WTC11 (cell line): ENCODE data around the gene ZDHHC14. TPM values are rescaled to one million over a fixed set of nuclear protein-coding genes. Genes with fewer than 3 reads are reported as not detected.

Source experiments
- ATAC-seq: fragments of 200-7000 bp; cut with Tn5 transposase; 2 replicates; pipeline ENCODE4 v1.10.0; 2021; ENCODE audit warnings: mild to moderate bottlenecking, moderate library complexity
- CTCF ChIA-PET: fragments of 300-600 bp; sonication (Branson Sonifier 250); formaldehyde crosslinking; loops from one replicate; lab custom pipeline; 2021; ENCODE audit warnings: antibody characterized with exemption; lab: Charles Lee
- POLR2A ChIA-PET: fragments of 350-600 bp; sonication (Branson Sonifier 250); formaldehyde crosslinking; loops from one replicate; lab custom pipeline; 2021; ENCODE audit warnings: antibody characterized with exemption; lab: Charles Lee
- DNase-seq: peaks from one replicate; pipeline ENCODE4 v3.0.0; 2021; ENCODE audit warnings: low spot score
- H3K27ac Mint-ChIP-seq: 2 replicates; pipeline ENCODE4 v1.8.0; 2021; ENCODE audit warnings: mixed read lengths
- H3K27me3 Mint-ChIP-seq: 2 replicates; pipeline ENCODE4 v1.8.0; 2021; ENCODE audit warnings: low read depth, mild to moderate bottlenecking, moderate library complexity, mixed read lengths
- H3K36me3 Mint-ChIP-seq: 2 replicates; pipeline ENCODE4 v1.8.0; 2021; ENCODE audit warnings: mixed read lengths
- H3K4me1 Mint-ChIP-seq: 2 replicates; pipeline ENCODE4 v1.8.0; 2022; ENCODE audit warnings: mixed read lengths
- H3K4me3 Mint-ChIP-seq: 2 replicates; pipeline ENCODE4 v1.8.0; 2021; ENCODE audit warnings: mild to moderate bottlenecking, moderate library complexity, mixed read lengths
- H3K9me3 Mint-ChIP-seq: 2 replicates; pipeline ENCODE4 v1.8.0; 2021; ENCODE audit warnings: mixed read lengths
- CBFB ChIP-seq: sonication (generic); formaldehyde crosslinking; IDR thresholded peaks from 2 replicates; pipeline ENCODE4 v1.8.1; 2022; ENCODE audit warnings: mild to moderate bottlenecking, low read depth, missing genetic modification reagents
- FOXJ3 ChIP-seq: sonication (generic); formaldehyde crosslinking; IDR thresholded peaks from 2 replicates; pipeline ENCODE4 v1.9.0; 2021; ENCODE audit warnings: missing genetic modification reagents, mild to moderate bottlenecking, borderline replicate concordance
- GTF2I ChIP-seq: fragments of 250-450 bp; sonication (Bioruptor Pico); conservative IDR thresholded peaks from 2 replicates; pipeline ENCODE4 v1.4.0; 2021; ENCODE audit warnings: mild to moderate bottlenecking
- JAZF1 ChIP-seq: fragments of 250-450 bp; sonication (Bioruptor Pico); IDR thresholded peaks from 2 replicates; pipeline ENCODE4 v1.9.0; 2021; ENCODE audit warnings: moderate library complexity, mild to moderate bottlenecking, inconsistent platforms
- JUN ChIP-seq: sonication (generic); formaldehyde crosslinking; IDR thresholded peaks from 2 replicates; pipeline ENCODE4 v1.8.0; 2023; ENCODE audit warnings: mild to moderate bottlenecking, missing genetic modification reagents
- NFYB ChIP-seq: sonication (generic); formaldehyde crosslinking; conservative IDR thresholded peaks from 2 replicates; pipeline ENCODE4 v1.8.0; 2022; ENCODE audit warnings: low read depth, missing genetic modification reagents
- NR1H2 ChIP-seq: sonication (generic); formaldehyde crosslinking; IDR thresholded peaks from 2 replicates; pipeline ENCODE4 v1.9.0; 2021; ENCODE audit warnings: mild to moderate bottlenecking, moderate library complexity, missing genetic modification reagents
- NR3C1 ChIP-seq: sonication (generic); formaldehyde crosslinking; conservative IDR thresholded peaks from 2 replicates; pipeline ENCODE4 v1.8.1; 2023; ENCODE audit warnings: low read depth, mild to moderate bottlenecking, missing genetic modification reagents
- PRRX2 ChIP-seq: fragments of 250-450 bp; sonication (Bioruptor Pico); IDR thresholded peaks from 2 replicates; pipeline ENCODE4 v1.8.0; 2021; ENCODE audit warnings: mild to moderate bottlenecking
- SMAD3 ChIP-seq: sonication (generic); formaldehyde crosslinking; IDR thresholded peaks from 2 replicates; pipeline ENCODE4 v1.8.0; 2022; ENCODE audit warnings: missing genetic modification reagents, mild to moderate bottlenecking, borderline replicate concordance
- TCF7 ChIP-seq: sonication (generic); formaldehyde crosslinking; IDR thresholded peaks from 2 replicates; pipeline ENCODE4 v1.8.0; 2022; ENCODE audit warnings: mild to moderate bottlenecking, low read depth, missing genetic modification reagents, moderate library complexity
- ZNF121 ChIP-seq: sonication (generic); formaldehyde crosslinking; IDR thresholded peaks from 2 replicates; pipeline ENCODE4 v1.8.0; 2023; ENCODE audit warnings: missing genetic modification reagents
- total RNA-seq: library from RNA; stranded (reverse); gene quantifications from 3 replicates; pipeline ENCODE4 v1.2.3, GENCODE V29; 2021
- TF ChIP-seq, protein P1 (sequence below): sonication (generic); formaldehyde crosslinking; IDR thresholded peaks from 2 replicates; pipeline ENCODE4 v1.8.1; 2023; ENCODE audit warnings: mild to moderate bottlenecking, missing genetic modification reagents
- TF ChIP-seq, protein P2 (sequence below): sonication (generic); formaldehyde crosslinking; IDR thresholded peaks from 2 replicates; pipeline ENCODE4 v1.8.0; 2022; ENCODE audit warnings: mild to moderate bottlenecking, missing genetic modification reagents
- TF ChIP-seq, protein P3 (sequence below): sonication (generic); formaldehyde crosslinking; IDR thresholded peaks from 2 replicates; pipeline ENCODE4 v1.8.1; 2023; ENCODE audit warnings: mild to moderate bottlenecking, missing genetic modification reagents
- TF ChIP-seq, protein P4 (sequence below): sonication (generic); formaldehyde crosslinking; IDR thresholded peaks from 2 replicates; pipeline ENCODE4 v1.8.1; 2022; ENCODE audit warnings: low read depth, mild to moderate bottlenecking, moderate library complexity, missing genetic modification reagents, borderline replicate concordance
- TF ChIP-seq, protein P5 (sequence below): fragments of 250-450 bp; sonication (Bioruptor Pico); IDR thresholded peaks from 2 replicates; pipeline ENCODE4 v1.9.0; 2021; ENCODE audit warnings: moderate library complexity, mild to moderate bottlenecking, inconsistent platforms, borderline replicate concordance
- TF ChIP-seq, protein P6 (sequence below): fragments of 200-600 bp; IDR thresholded peaks from 2 replicates; pipeline ENCODE4 v1.8.0; 2022; ENCODE audit warnings: antibody characterized with exemption
- TF ChIP-seq, protein P7 (sequence below): fragments of 250-450 bp; sonication (Bioruptor Pico); IDR thresholded peaks from 2 replicates; pipeline ENCODE4 v1.8.0; 2021; ENCODE audit warnings: mild to moderate bottlenecking
- TF ChIP-seq, protein P8 (sequence below): sonication (generic); formaldehyde crosslinking; IDR thresholded peaks from 2 replicates; pipeline ENCODE4 v1.8.0; 2023; ENCODE audit warnings: missing genetic modification reagents, mild to moderate bottlenecking, borderline replicate concordance

The ZDHHC14 gene
- total RNA-seq, 1 experiment from 2014 or later, result 6.6 TPM

DNA sequence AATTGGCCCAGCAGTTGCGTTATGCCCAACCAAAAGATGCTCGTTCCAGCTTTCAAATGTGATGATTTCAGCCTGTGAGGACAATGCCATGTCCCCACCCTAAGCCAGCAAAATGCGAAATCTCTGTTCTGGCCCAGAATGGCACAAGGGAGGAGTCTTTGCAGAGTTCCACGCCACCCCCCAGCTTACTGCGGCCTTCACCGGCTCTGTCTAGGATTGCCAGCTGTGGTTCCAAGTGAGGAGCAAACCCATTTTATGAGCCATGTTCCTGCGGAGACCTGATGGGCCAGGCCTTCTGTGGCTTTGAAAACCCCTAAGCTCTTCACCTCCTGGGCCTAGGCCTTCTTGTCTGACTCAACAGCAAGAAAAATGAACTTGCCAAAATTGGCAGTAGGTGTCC, 295.3 kb downstream of the ZDHHC14 start:
- TF ChIP-seq SMAD3 (CRISPR knock-in tag), result no peak
- TF ChIP-seq, protein P1, sequence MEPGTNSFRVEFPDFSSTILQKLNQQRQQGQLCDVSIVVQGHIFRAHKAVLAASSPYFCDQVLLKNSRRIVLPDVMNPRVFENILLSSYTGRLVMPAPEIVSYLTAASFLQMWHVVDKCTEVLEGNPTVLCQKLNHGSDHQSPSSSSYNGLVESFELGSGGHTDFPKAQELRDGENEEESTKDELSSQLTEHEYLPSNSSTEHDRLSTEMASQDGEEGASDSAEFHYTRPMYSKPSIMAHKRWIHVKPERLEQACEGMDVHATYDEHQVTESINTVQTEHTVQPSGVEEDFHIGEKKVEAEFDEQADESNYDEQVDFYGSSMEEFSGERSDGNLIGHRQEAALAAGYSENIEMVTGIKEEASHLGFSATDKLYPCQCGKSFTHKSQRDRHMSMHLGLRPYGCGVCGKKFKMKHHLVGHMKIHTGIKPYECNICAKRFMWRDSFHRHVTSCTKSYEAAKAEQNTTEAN, result no peak
- no peak for TF ChIP-seq TCF7 (CRISPR knock-in tag)
- no peak for TF ChIP-seq NR1H2 (CRISPR knock-in tag)
- TF ChIP-seq, protein P2, sequence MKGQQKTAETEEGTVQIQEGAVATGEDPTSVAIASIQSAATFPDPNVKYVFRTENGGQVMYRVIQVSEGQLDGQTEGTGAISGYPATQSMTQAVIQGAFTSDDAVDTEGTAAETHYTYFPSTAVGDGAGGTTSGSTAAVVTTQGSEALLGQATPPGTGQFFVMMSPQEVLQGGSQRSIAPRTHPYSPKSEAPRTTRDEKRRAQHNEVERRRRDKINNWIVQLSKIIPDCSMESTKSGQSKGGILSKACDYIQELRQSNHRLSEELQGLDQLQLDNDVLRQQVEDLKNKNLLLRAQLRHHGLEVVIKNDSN, result no peak
- TF ChIP-seq GTF2I (CRISPR knock-in tag), result no peak
- TF ChIP-seq PRRX2, result no peak
- no peak for TF ChIP-seq JUN
- no peak for TF ChIP-seq ZNF121 (CRISPR knock-in tag)
- TF ChIP-seq, protein P3, sequence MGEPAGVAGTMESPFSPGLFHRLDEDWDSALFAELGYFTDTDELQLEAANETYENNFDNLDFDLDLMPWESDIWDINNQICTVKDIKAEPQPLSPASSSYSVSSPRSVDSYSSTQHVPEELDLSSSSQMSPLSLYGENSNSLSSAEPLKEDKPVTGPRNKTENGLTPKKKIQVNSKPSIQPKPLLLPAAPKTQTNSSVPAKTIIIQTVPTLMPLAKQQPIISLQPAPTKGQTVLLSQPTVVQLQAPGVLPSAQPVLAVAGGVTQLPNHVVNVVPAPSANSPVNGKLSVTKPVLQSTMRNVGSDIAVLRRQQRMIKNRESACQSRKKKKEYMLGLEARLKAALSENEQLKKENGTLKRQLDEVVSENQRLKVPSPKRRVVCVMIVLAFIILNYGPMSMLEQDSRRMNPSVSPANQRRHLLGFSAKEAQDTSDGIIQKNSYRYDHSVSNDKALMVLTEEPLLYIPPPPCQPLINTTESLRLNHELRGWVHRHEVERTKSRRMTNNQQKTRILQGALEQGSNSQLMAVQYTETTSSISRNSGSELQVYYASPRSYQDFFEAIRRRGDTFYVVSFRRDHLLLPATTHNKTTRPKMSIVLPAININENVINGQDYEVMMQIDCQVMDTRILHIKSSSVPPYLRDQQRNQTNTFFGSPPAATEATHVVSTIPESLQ (CRISPR knock-in tag), result no peak
- TF ChIP-seq, protein P4, sequence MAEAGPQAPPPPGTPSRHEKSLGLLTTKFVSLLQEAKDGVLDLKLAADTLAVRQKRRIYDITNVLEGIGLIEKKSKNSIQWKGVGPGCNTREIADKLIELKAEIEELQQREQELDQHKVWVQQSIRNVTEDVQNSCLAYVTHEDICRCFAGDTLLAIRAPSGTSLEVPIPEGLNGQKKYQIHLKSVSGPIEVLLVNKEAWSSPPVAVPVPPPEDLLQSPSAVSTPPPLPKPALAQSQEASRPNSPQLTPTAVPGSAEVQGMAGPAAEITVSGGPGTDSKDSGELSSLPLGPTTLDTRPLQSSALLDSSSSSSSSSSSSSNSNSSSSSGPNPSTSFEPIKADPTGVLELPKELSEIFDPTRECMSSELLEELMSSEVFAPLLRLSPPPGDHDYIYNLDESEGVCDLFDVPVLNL (CRISPR knock-in tag), result no peak
- DNase-seq, result no peak
- H3K4me3 Mint-ChIP-seq, result no peak overlapping the region
- ChIA-PET CTCF (no interaction called here), POLR2A (no interaction called here)
- H3K27ac Mint-ChIP-seq, result no peak overlapping the region
- 0 out of 2 replicates have a peak, but pooled peaks cover 3% of the 10 kb centered on the region for H3K36me3 Mint-ChIP-seq
- no peaks in the 10 kb centered on the region for H3K27me3 Mint-ChIP-seq
- ATAC-seq, result no peak
- no peaks in the 10 kb centered on the region for H3K4me1 Mint-ChIP-seq
- H3K9me3 Mint-ChIP-seq, result no peaks in the 10 kb centered on the region

DNA sequence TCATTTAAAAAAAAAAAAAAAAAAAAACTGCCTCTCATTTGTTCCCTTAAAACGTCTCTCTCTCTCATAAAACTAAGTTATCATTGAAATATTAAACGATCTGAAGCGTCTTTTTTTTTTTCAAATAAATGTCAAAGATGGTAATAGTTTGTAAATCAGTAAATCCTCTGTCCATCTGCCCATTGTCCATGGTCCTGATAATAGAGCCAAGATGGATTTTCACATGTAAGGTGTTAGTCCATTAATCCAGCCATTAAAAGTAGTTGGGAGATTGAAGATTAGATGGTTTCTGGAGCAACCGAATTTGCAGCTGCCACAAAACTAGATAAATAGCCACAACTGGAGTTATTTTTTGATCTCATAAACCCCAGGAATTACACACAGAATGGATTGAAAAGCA, 296.2 kb downstream of the ZDHHC14 start:
- no peaks in the 10 kb centered on the region for H3K36me3 Mint-ChIP-seq
- ATAC-seq (no peak), DNase-seq (no peak)
- H3K27ac Mint-ChIP-seq, result no peak overlapping the region
- H3K4me1 Mint-ChIP-seq, result no peaks in the 10 kb centered on the region
- ChIA-PET POLR2A (no interaction called here), CTCF (interaction anchor here (0.7 to 0.8 kb wide), 2 partner anchors 10 to 12 kb away, joined by 3 read pairs; no protein-coding TSS in a partner anchor)
- H3K4me3 Mint-ChIP-seq, result no peak overlapping the region
- no peaks in the 10 kb centered on the region for H3K9me3 Mint-ChIP-seq
- H3K27me3 Mint-ChIP-seq, result 0 out of 2 replicates have a peak, but pooled peaks cover 2% of the 10 kb centered on the region
- TF ChIP-seq NR3C1 (CRISPR knock-in tag) (no peak), CBFB (CRISPR knock-in tag) (no peak), NFYB (CRISPR knock-in tag) (no peak), FOXJ3 (CRISPR knock-in tag) (no peak), JAZF1 (CRISPR knock-in tag) (no peak)
- TF ChIP-seq, protein P5, sequence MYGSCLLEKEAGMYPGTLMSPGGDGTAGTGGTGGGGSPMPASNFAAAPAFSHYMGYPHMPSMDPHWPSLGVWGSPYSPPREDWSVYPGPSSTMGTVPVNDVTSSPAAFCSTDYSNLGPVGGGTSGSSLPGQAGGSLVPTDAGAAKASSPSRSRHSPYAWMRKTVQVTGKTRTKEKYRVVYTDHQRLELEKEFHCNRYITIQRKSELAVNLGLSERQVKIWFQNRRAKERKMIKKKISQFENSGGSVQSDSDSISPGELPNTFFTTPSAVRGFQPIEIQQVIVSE (CRISPR knock-in tag), result no peak
- TF ChIP-seq, protein P6, sequence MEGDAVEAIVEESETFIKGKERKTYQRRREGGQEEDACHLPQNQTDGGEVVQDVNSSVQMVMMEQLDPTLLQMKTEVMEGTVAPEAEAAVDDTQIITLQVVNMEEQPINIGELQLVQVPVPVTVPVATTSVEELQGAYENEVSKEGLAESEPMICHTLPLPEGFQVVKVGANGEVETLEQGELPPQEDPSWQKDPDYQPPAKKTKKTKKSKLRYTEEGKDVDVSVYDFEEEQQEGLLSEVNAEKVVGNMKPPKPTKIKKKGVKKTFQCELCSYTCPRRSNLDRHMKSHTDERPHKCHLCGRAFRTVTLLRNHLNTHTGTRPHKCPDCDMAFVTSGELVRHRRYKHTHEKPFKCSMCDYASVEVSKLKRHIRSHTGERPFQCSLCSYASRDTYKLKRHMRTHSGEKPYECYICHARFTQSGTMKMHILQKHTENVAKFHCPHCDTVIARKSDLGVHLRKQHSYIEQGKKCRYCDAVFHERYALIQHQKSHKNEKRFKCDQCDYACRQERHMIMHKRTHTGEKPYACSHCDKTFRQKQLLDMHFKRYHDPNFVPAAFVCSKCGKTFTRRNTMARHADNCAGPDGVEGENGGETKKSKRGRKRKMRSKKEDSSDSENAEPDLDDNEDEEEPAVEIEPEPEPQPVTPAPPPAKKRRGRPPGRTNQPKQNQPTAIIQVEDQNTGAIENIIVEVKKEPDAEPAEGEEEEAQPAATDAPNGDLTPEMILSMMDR, result no peak
- TF ChIP-seq, protein P7, sequence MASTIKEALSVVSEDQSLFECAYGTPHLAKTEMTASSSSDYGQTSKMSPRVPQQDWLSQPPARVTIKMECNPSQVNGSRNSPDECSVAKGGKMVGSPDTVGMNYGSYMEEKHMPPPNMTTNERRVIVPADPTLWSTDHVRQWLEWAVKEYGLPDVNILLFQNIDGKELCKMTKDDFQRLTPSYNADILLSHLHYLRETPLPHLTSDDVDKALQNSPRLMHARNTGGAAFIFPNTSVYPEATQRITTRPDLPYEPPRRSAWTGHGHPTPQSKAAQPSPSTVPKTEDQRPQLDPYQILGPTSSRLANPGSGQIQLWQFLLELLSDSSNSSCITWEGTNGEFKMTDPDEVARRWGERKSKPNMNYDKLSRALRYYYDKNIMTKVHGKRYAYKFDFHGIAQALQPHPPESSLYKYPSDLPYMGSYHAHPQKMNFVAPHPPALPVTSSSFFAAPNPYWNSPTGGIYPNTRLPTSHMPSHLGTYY, result no peak
- TF ChIP-seq, protein P8, sequence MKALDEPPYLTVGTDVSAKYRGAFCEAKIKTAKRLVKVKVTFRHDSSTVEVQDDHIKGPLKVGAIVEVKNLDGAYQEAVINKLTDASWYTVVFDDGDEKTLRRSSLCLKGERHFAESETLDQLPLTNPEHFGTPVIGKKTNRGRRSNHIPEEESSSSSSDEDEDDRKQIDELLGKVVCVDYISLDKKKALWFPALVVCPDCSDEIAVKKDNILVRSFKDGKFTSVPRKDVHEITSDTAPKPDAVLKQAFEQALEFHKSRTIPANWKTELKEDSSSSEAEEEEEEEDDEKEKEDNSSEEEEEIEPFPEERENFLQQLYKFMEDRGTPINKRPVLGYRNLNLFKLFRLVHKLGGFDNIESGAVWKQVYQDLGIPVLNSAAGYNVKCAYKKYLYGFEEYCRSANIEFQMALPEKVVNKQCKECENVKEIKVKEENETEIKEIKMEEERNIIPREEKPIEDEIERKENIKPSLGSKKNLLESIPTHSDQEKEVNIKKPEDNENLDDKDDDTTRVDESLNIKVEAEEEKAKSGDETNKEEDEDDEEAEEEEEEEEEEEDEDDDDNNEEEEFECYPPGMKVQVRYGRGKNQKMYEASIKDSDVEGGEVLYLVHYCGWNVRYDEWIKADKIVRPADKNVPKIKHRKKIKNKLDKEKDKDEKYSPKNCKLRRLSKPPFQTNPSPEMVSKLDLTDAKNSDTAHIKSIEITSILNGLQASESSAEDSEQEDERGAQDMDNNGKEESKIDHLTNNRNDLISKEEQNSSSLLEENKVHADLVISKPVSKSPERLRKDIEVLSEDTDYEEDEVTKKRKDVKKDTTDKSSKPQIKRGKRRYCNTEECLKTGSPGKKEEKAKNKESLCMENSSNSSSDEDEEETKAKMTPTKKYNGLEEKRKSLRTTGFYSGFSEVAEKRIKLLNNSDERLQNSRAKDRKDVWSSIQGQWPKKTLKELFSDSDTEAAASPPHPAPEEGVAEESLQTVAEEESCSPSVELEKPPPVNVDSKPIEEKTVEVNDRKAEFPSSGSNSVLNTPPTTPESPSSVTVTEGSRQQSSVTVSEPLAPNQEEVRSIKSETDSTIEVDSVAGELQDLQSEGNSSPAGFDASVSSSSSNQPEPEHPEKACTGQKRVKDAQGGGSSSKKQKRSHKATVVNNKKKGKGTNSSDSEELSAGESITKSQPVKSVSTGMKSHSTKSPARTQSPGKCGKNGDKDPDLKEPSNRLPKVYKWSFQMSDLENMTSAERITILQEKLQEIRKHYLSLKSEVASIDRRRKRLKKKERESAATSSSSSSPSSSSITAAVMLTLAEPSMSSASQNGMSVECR, result no peak
